Brain microvascular endothelial cell (primary cell): ENCODE results near the gene ADAM10.

ENCODE experiments used
- DNase-seq: peaks from one replicate; pipeline ENCODE4 v3.0.0-alpha.2; 2020
- H3K27ac ChIP-seq: fragments of 250-450 bp; sonication (Bioruptor Pico); 2 replicates; pipeline ENCODE4 v1.5.1; 2020; ENCODE audit warnings: mild to moderate bottlenecking, moderate library complexity
- H3K27me3 ChIP-seq: fragments of 250-450 bp; sonication (Bioruptor Pico); replicated peaks from 2 replicates; pipeline ENCODE4 v1.5.1; 2020; ENCODE audit warnings: mild to moderate bottlenecking
- H3K36me3 ChIP-seq: fragments of 250-450 bp; sonication (Bioruptor Pico); replicated peaks from 2 replicates; pipeline ENCODE4 v1.5.1; 2020; ENCODE audit warnings: mild to moderate bottlenecking
- H3K4me3 ChIP-seq: 2 replicates; pipeline ENCODE4 v1.5.1; 2011; ENCODE audit warnings: low read depth, mild to moderate bottlenecking, control low read depth, low read length, moderate library complexity
- CTCF ChIP-seq: IDR thresholded peaks from 2 replicates; pipeline ENCODE4 v1.5.1; 2011; ENCODE audit warnings: low read depth, mild to moderate bottlenecking, moderate library complexity, low read length, control low read depth, inconsistent platforms; ENCODE audit errors: missing control alignments
- in situ Hi-C: cut with HindIII; loops from 2 replicates; pipeline ENCODE4 v1.10.0; 2017; ENCODE audit warnings: low sequenced_read_pairs, low pct_ligation_motif_present

Gene ADAM10

GRCh38 chr15:58742022-58742813, 7.3 kb downstream of the ADAM10 start:
- DNase-seq: peak; percentile 92
- no peak for TF ChIP-seq CTCF
- Histone ChIP-seq H3K36me3 (no peaks in the 10 kb centered on the region), H3K27me3 (no peaks in the 10 kb centered on the region), H3K27ac (peak overlapping the region; percentile 70), H3K4me3 (no peak overlapping the region)
- in situ Hi-C loops: no loop called here

- Histone ChIP-seq H3K4me3 (no peak overlapping the region), H3K27ac (no peak overlapping the region), H3K36me3 (no peaks in the 10 kb centered on the region), H3K27me3 (no peaks in the 10 kb centered on the region)
- no peak for TF ChIP-seq CTCF
- in situ Hi-C loops: no loop called here
- DNase-seq: no peak
These were observed 8.5 kb downstream of the ADAM10 start for GRCh38 chr15:58741032-58741431.

- Histone ChIP-seq H3K4me3 (no peak overlapping the region), H3K27me3 (no peaks in the 10 kb centered on the region), H3K27ac (no peak overlapping the region), H3K36me3 (no peaks in the 10 kb centered on the region)
- in situ Hi-C loops: no loop called here
- DNase-seq: no peak
- TF ChIP-seq CTCF: no peak
These were observed 9.1 kb downstream of the ADAM10 start for GRCh38 chr15:58740436-58740835.

GRCh38 chr15:58738046-58738707, 11.3 kb downstream of the ADAM10 start:
- in situ Hi-C loops: no loop called here
- Histone ChIP-seq H3K36me3 (no peaks in the 10 kb centered on the region), H3K27me3 (no peaks in the 10 kb centered on the region), H3K4me3 (no peak overlapping the region), H3K27ac (peak overlapping the region; percentile 25)
- TF ChIP-seq CTCF: no peak
- no peak for DNase-seq

GRCh38 chr15:58737298-58737697, 12.2 kb downstream of the ADAM10 start:
- TF ChIP-seq CTCF: no peak
- no peaks in the 10 kb centered on the region for H3K27me3 ChIP-seq
- no peak for DNase-seq
- H3K27ac ChIP-seq: no peak overlapping the region
- in situ Hi-C loops: no loop called here
- H3K36me3 ChIP-seq: no peaks in the 10 kb centered on the region
- no peak overlapping the region for H3K4me3 ChIP-seq
